LNCAP (cell line): ENCODE data around the gene COA1.

ENCODE experiments used
- TF ChIP-seq, protein P1 (sequence below): fragments of 450-650 bp; IDR thresholded peaks from 2 replicates; pipeline ENCODE4 v1.5.1; 2017; ENCODE audit warnings: mild to moderate bottlenecking

COA1 gene

DNA sequence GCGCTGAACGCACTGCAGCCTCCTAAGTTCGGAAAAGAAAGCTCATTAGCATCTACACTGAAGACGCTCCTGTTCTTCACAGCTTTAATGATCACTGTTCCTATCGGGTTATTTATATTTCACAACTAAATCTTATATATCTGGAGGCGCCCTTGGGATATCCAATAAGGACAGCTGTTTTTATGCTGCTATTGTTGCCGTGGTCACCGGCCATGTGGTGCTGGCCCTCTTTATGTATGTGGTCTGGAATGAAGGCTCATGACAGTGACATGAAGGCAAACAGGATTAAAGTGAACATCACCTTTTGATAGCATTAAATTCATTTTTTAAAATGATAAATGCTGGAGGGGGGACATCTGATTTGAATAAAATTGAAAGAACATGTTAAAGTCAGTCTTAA is 38.0 kb upstream of the COA1 start:
- TF ChIP-seq, protein P1, sequence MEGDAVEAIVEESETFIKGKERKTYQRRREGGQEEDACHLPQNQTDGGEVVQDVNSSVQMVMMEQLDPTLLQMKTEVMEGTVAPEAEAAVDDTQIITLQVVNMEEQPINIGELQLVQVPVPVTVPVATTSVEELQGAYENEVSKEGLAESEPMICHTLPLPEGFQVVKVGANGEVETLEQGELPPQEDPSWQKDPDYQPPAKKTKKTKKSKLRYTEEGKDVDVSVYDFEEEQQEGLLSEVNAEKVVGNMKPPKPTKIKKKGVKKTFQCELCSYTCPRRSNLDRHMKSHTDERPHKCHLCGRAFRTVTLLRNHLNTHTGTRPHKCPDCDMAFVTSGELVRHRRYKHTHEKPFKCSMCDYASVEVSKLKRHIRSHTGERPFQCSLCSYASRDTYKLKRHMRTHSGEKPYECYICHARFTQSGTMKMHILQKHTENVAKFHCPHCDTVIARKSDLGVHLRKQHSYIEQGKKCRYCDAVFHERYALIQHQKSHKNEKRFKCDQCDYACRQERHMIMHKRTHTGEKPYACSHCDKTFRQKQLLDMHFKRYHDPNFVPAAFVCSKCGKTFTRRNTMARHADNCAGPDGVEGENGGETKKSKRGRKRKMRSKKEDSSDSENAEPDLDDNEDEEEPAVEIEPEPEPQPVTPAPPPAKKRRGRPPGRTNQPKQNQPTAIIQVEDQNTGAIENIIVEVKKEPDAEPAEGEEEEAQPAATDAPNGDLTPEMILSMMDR: no peak

DNA sequence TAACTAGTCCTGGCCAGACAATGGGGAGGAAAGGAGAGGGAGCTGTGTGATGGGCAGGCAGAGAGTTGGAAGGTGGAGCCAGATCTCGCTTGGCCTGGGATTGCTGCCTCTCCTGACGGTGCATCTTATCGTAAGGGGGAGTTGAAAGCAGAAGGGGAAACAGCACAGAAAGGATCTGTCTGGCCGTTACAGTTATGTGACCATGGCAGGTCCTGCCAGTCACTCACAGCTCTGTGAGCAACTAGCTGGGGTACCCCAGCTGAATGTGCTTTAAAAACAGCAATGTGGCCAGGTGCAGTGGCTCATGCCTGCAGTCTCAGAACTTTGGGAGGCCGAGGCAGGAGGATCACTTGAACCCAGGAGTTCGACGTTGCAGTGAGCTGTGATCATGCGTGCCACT is 37.2 kb upstream of the COA1 start:
- TF ChIP-seq, protein P1: no peak

DNA sequence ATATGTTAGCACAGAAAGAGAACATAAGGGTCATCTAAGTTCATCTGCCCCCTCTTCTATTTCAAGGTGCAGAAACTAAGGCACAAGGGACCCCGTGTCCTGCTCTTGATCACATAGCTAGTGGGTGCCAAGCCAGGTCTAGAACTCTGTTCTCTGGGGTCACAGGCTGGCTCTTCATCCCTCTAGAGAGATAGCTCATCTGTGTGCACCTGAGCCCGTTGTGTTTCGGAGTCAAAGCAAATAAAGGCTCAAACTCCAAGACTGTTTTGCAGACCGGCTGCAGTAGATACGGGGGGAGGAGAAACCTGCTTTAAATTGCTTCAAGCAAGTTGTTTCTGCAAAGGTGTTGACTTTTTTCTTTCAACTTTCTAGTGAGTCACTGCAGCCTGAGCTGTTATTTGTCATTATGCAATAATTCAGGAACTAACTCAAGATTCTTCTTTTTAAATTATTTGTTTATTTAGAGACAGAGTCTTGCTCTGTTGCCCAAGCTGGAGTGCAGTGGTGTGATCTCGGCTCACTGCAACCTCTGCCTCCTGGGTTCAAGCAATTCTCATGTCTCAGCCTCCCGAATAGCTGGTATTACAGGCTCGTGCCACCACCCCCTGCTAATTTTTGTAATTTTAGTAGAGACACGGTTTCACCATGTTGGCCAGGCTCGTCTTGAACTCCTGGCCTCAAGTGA is 35.6 kb upstream of the COA1 start:
- TF ChIP-seq, protein P1: no peak

DNA sequence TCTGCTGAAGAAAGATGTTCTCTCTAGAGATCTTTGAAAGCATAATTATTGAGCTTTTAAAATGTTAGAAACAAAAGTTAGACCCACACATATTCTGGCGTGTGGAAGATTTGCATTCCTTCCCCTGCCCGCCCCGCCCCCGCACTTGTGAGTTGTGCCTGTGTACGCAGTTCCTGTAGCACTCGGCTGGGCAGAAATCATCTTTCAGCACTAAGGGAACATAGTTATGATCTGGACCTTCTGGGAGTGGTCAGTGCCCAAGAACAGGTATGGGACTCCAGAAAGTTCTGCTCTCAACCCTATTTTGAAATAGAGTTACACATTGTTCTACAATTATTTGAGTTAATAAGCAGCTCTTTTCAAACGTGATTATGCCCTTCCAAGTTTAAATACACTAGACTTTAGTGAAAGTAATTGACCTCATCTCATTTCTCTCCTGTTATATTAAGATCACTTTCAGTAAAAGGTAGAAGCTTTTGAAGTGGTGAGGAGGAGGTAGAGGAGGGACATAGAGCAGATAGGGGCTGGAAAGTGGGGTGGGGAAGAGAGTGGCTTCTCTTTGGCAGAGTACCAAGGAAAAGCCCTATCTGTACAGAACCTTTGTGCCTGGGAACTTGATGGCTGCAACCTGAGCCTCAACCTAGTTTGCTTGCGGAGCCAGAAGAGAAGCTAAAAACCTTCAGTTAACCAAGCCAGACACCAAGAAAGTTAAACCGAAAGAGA is 34.9 kb upstream of the COA1 start:
- TF ChIP-seq, protein P1: no peak

DNA sequence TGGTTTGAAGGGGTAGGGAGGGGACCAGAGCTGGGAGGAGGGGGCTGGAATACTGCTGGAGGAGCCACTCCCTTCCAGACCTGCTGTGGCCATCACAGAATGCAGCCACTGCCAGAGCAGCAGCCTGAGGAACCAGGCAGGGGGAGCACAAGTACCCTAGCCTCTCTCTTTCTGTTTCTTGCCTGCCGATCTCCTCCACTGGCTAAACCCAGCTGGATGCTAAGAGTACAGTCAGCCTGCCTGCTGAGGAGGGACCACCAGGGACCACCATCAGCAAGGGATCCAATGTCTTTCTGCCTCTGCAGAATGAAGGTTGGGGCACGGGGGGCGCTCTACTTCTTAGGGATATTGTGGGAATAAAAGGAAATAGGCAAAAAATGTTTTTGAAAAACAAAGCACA is 33.9 kb upstream of the COA1 start:
- TF ChIP-seq, protein P1: peak; percentile 34; the same call in 1 of the 2 replicates

DNA sequence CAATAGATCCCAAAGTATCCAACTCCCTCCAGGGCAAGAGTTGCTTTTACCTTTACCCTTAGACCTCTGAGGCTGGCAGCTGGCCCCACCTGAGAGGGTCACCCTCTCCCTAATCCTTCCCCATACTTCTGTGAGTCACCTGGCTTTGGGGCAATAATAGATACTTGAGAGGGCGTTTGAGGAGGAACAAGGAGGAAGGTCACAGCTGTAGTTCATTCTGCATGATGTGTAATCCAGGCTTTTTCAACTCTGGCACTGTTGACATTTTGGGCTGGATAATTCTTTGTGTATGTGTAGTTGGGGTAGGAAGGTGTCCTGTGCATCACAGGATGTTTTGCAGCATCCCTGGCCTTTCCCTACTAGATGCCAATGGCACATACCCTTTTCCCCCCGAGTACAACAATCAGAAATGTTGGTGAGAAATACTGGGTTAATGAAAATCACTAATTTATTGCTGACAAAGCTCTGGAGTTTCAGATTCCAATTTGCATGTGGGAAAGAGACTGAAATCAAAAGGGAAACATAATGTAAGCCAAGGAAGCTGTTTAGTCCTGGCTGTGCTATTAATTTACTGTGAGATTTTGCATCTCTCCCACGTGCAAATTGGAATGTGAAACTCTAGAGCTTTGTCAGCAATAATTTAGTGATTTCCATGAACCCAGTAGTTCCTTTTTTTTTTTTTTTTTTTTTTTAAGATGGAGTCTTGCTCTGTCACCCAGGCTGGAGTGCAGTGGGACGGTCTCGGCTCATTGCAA is 32.8 kb upstream of the COA1 start:
- TF ChIP-seq, protein P1: no peak

DNA sequence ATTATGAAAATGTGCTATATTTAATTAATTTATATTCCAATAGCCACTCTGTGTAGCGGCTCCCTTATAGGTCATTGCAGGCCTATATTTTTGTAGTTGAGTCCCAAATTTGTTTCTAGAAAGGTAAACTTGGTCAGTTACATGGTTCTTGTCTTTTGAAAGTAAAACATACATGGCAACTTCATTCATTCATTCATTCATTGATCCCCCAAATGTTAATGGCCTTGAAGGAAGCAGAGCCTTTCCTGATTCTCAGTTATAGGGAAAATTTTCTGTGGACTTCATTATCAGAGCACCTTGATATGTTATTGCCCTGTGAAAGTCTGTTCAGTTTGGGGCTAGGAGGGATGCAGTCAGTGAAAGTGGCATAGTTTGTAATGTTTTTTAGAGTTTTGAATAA is 32.1 kb upstream of the COA1 start:
- TF ChIP-seq, protein P1: no peak
